Common myeloid progenitor, CD34-positive (primary cell): ENCODE data around the gene GLDC.

ENCODE experiments used
- CTCF ChIA-PET: fragments of 350-600 bp; sonication (Branson Sonifier 250); formaldehyde crosslinking; loops from one replicate; lab custom pipeline; 2021; ENCODE audit warnings: antibody characterized with exemption; lab: Charles Lee
- POLR2A ChIA-PET: fragments of 350-600 bp; sonication (Branson Sonifier 250); formaldehyde crosslinking; loops from one replicate; lab custom pipeline; 2021; ENCODE audit warnings: antibody characterized with exemption; lab: Charles Lee
- DNase-seq, 3 donors: peaks; one replicate each; pipeline versions ENCODE4 v3.0.0 to v3.0.0-alpha.2; 2013
- H3K27ac ChIP-seq, 2 experiments: 1 replicate in 1 of 2; 2 replicates in 1 of 2; pipeline ENCODE4 v1.7.0; 2013; ENCODE audit warnings: inconsistent platforms in 2 of 2, low read length in 2 of 2, mild to moderate bottlenecking in 2 of 2, low read depth in 1 of 2, moderate library complexity in 1 of 2; ENCODE audit not compliant: severe bottlenecking in 2 of 2, insufficient read depth in 1 of 2, poor library complexity in 1 of 2
- H3K27me3 ChIP-seq, 5 experiments: replicated peaks in 2 of 5; 1 replicate in 3 of 5; 2 replicates in 2 of 5; pipeline versions ENCODE4 v1.6.1 to v1.7.0; 2013; ENCODE audit warnings: low read length in 4 of 5, mild to moderate bottlenecking in 2 of 5, moderate library complexity in 2 of 5, inconsistent platforms in 1 of 5; ENCODE audit not compliant: insufficient read depth in 5 of 5, control insufficient read depth in 4 of 5
- H3K36me3 ChIP-seq, 4 experiments: 1 replicate in 2 of 4; 2 replicates in 2 of 4; pipeline versions ENCODE4 v1.6.1 to v1.7.0; 2013; ENCODE audit warnings: low read length in 3 of 4, control low read depth in 1 of 4, mild to moderate bottlenecking in 1 of 4; ENCODE audit not compliant: control insufficient read depth in 4 of 4, insufficient read depth in 4 of 4
- H3K4me1 ChIP-seq, 4 experiments: 1 replicate in 3 of 4; 2 replicates in 1 of 4; pipeline versions ENCODE4 v1.6.1 to v1.7.1; 2013; ENCODE audit warnings: low read length in 3 of 4, mild to moderate bottlenecking in 3 of 4, control low read depth in 1 of 4, inconsistent platforms in 1 of 4, moderate library complexity in 1 of 4; ENCODE audit not compliant: control insufficient read depth in 4 of 4, insufficient read depth in 4 of 4; ENCODE audit errors: control extremely low read depth in 1 of 4
- H3K4me3 ChIP-seq, 7 experiments: 1 replicate in 4 of 7; 2 replicates in 3 of 7; pipeline versions ENCODE4 v1.5.1 to v1.7.0; 2013; ENCODE audit warnings: mild to moderate bottlenecking in 7 of 7, low read length in 6 of 7, moderate library complexity in 6 of 7, inconsistent platforms in 2 of 7, low read depth in 2 of 7, control low read depth in 1 of 7; ENCODE audit not compliant: insufficient read depth in 4 of 7, control insufficient read depth in 1 of 7; ENCODE audit errors: extremely low read depth in 1 of 7
- H3K9me3 ChIP-seq, 5 experiments: 1 replicate in 4 of 5; 2 replicates in 1 of 5; pipeline versions ENCODE4 v1.6.1 to v1.7.1; 2013; ENCODE audit warnings: low read length in 4 of 5, mild to moderate bottlenecking in 2 of 5, inconsistent platforms in 1 of 5, low read depth in 1 of 5, moderate library complexity in 1 of 5; ENCODE audit not compliant: control insufficient read depth in 4 of 5, insufficient read depth in 2 of 5; ENCODE audit errors: control extremely low read depth in 1 of 5
- WGBS: methylation state at CpG from one replicate; pipeline ENCODE4 v1.1.5; 2013; ENCODE audit not compliant: insufficient coverage; 5-methylcytosine and 5-hydroxymethylcytosine counted together

The GLDC gene

GRCh38 chr9:6675268-6675667, 29.7 kb upstream of the GLDC start:
- H3K9me3 ChIP-seq, result no peaks in the 10 kb centered on the region
- no peak for DNase-seq
- POLR2A ChIA-PET, result no interaction called here

GRCh38 chr9:6673326-6674025, 27.9 kb upstream of the GLDC start:
- Histone ChIP-seq H3K36me3 (no peaks in the 10 kb centered on the region), H3K9me3 (no peaks in the 10 kb centered on the region), H3K4me1 (no peaks in the 10 kb centered on the region), H3K27ac (no peak overlapping the region), H3K27me3 (peaks cover 0 to 3% (median 0%) of the 10 kb centered on the region in 5 experiments), H3K4me3 (no peak overlapping the region)
- POLR2A ChIA-PET, result interaction anchor here (0.5 kb wide), 1 partner anchor 215 kb away, joined by 4 read pairs; no protein-coding TSS in a partner anchor
- no peak for DNase-seq
- CTCF ChIA-PET, result interaction anchor here (1.7 kb wide), 1 partner anchor 9 kb away, joined by 10 read pairs; no protein-coding TSS in a partner anchor
- WGBS, result 50% methylated on average over 1 of the region's 1 CpG

More at GRCh38 chr9:6675268-6675667, 29.7 kb upstream of the GLDC start:
- Histone ChIP-seq H3K27me3 (peaks cover 0 to 3% (median 0%) of the 10 kb centered on the region in 5 experiments), H3K4me1 (peaks cover 0 to 6% (median 3%) of the 10 kb centered on the region in 4 experiments), H3K36me3 (no peaks in the 10 kb centered on the region), H3K4me3 (no peak overlapping the region), H3K27ac (no peak overlapping the region)
- CTCF ChIA-PET, result interaction anchor here (0.5 to 0.9 kb wide), 2 partner anchors 14 to 21 kb away, joined by 3 read pairs; no protein-coding TSS in a partner anchor
- 100% methylated on average over 2 of the region's 4 CpGs for WGBS

DNA sequence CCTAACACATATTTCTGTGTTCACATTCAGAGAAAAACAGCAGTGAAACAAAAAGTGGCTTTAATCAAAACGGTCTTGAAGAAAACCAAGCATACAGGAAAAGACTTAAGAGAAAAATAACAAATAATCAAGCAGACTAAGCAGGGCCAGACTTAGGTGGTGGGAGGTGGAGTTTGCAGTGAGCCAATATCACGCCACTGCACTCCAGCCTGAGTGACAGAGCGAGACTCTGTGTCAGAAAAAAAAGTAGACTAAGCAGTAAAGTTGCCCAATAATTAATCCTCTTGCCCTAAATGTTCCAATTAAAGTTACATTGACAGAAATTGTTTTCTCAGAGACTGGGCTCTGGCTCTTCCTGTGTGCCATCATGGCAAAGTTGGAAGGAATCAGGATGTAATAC, 26.6 kb upstream of the GLDC start:
- peaks cover 0 to 3% (median 0%) of the 10 kb centered on the region in 5 experiments for H3K27me3 ChIP-seq
- H3K4me3 ChIP-seq, result no peak overlapping the region
- H3K36me3 ChIP-seq, result no peaks in the 10 kb centered on the region
- H3K4me1 ChIP-seq, result no peaks in the 10 kb centered on the region
- WGBS, result 76% methylated on average over 3 of the region's 3 CpGs
- CTCF ChIA-PET, result no interaction called here
- no peak overlapping the region for H3K27ac ChIP-seq
- no peaks in the 10 kb centered on the region for H3K9me3 ChIP-seq
- no peak for DNase-seq
- POLR2A ChIA-PET, result interaction anchor here (0.6 kb wide), 1 partner anchor 552 kb away, joined by 3 read pairs; no protein-coding TSS in a partner anchor

DNA sequence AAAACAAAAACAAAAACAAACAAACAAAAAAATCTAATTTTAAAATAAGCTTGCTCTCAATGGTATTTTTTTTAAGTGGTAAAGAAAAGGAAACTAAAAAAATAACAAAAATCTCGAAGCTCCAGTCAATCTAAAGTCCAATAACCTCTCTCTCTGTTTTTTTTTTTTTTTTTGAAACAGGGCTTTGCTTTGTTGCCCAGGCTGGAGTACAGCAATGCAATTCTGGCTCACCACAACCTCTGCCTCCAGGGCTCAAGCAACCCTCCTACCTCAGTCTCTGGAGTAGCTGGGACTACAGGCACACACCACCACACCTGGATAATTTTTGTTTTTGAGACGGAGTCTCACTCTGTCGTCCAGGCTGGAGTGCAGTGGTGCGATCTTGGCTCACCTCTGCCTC, 25.9 kb upstream of the GLDC start:
- no peak overlapping the region for H3K4me3 ChIP-seq
- H3K9me3 ChIP-seq, result no peaks in the 10 kb centered on the region
- H3K36me3 ChIP-seq, result no peaks in the 10 kb centered on the region
- H3K27me3 ChIP-seq, result peaks cover 0 to 3% (median 0%) of the 10 kb centered on the region in 5 experiments
- POLR2A ChIA-PET, result interaction anchor here (0.6 kb wide), 1 partner anchor 30 kb away, joined by 3 read pairs; no protein-coding TSS in a partner anchor
- 96% methylated on average over 4 of the region's 4 CpGs for WGBS
- no peak overlapping the region for H3K27ac ChIP-seq
- CTCF ChIA-PET, result interaction anchor here (0.6 to 1.1 kb wide), 2 partner anchors 10 to 171 kb away, joined by 3 to 4 read pairs; no protein-coding TSS in a partner anchor
- no peak for DNase-seq
- no peaks in the 10 kb centered on the region for H3K4me1 ChIP-seq

GRCh38 chr9:6669881-6670280, 24.4 kb upstream of the GLDC start:
- Histone ChIP-seq H3K27me3 (peaks cover 0 to 3% (median 0%) of the 10 kb centered on the region in 5 experiments), H3K27ac (no peak overlapping the region), H3K9me3 (no peaks in the 10 kb centered on the region), H3K4me3 (no peak overlapping the region), H3K4me1 (no peaks in the 10 kb centered on the region), H3K36me3 (no peaks in the 10 kb centered on the region)
- CTCF ChIA-PET, result interaction anchor here (1.6 kb wide), 2 partner anchors 9 to 13 kb away, joined by 4 to 7 read pairs; no protein-coding TSS in a partner anchor
- WGBS, result 98% methylated on average over 5 of the region's 14 CpGs
- POLR2A ChIA-PET, result no interaction called here
- no peak for DNase-seq

DNA sequence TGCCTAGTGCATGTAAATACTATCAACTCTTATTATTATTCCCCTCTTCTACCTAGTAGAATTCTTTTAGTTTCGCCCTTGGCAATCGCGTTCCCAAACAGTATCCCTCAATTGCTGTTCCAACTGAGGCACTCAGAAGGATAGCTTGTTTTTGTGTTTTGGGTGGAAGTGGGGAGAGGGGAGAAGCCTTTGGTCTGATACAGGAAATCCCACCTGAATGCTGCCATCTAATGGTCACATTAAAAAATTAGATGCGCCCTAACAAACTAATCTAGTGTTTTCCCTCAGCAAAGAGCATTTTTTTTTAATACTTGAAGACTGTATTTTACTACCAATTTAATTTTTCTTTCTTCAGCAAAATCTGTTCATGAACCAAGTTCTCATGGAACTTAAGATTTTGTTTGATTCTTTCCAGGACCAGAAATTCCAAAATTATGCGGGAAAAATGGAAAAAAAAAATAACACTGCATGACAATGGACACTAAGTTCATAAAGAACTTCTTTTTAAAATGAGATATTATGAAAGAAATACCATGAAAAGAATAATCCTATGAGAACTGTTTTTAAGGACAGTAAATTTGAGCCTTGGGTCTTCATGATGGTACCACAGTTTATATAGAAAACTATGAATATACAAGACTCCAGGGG, 22.2 kb upstream of the GLDC start:
- no peaks in the 10 kb centered on the region for H3K9me3 ChIP-seq
- H3K4me3 ChIP-seq, result no peak overlapping the region
- H3K36me3 ChIP-seq, result no peaks in the 10 kb centered on the region
- ChIA-PET CTCF (interaction anchor here (0.6 to 2.3 kb wide), 8 partner anchors 10 to 83 kb away, joined by 3 to 7 read pairs (median 4); no protein-coding TSS in a partner anchor), POLR2A (no interaction called here)
- no CpG with 5 or more reads among the region's 5 CpGs for WGBS
- H3K27ac ChIP-seq, result no peak overlapping the region
- H3K27me3 ChIP-seq, result peaks cover 0 to 3% (median 0%) of the 10 kb centered on the region in 5 experiments
- DNase-seq, result peak; percentile 34 to 51 (median 46)
- H3K4me1 ChIP-seq, result no peaks in the 10 kb centered on the region
